SK-N-SH treated with all-trans-retinoic acid at 6 μM for 48 hours (cell line): ENCODE measurements around the gene CRMP1.

Source experiments
- ATAC-seq: fragments of 200-7000 bp; cut with Tn5 transposase; 3 replicates; pipeline ENCODE4 v1.9.1; 2020; ENCODE audit warnings: mild to moderate bottlenecking, moderate library complexity
- ARNTL ChIP-seq: fragments of 450-650 bp; formaldehyde crosslinking; IDR thresholded peaks from 2 replicates; pipeline ENCODE4 v1.5.0; 2020; ENCODE audit warnings: low read depth, mild to moderate bottlenecking, moderate library complexity, borderline replicate concordance
- BACH2 ChIP-seq: fragments of 250-450 bp; sonication (Bioruptor Pico); IDR thresholded peaks from 2 replicates; pipeline ENCODE4 v1.9.0; 2021; ENCODE audit warnings: mild to moderate bottlenecking, borderline replicate concordance
- CREB5 ChIP-seq: fragments of 250-450 bp; sonication (Bioruptor Pico); IDR thresholded peaks from 2 replicates; pipeline ENCODE4 v1.5.1; 2020; ENCODE audit warnings: low read depth, mild to moderate bottlenecking, moderate library complexity
- CSDC2 ChIP-seq: fragments of 250-450 bp; sonication (Bioruptor Pico); IDR thresholded peaks from 2 replicates; pipeline ENCODE4 v1.5.0; 2020; ENCODE audit warnings: mild to moderate bottlenecking, moderate library complexity
- CSRNP3 ChIP-seq: fragments of 250-450 bp; sonication (Bioruptor Pico); IDR thresholded peaks from 2 replicates; pipeline ENCODE4 v1.5.1; 2021; ENCODE audit warnings: mild to moderate bottlenecking, moderate library complexity
- ESRRG ChIP-seq: fragments of 250-450 bp; sonication (Bioruptor Pico); IDR thresholded peaks from 2 replicates; pipeline ENCODE4 v1.6.1; 2021; ENCODE audit warnings: mild to moderate bottlenecking
- GLIS3 ChIP-seq: fragments of 250-450 bp; sonication (Bioruptor Pico); IDR thresholded peaks from 2 replicates; pipeline ENCODE4 v1.5.0; 2020; ENCODE audit warnings: mild to moderate bottlenecking, moderate library complexity
- ISL1 ChIP-seq: fragments of 250-450 bp; sonication (Bioruptor Pico); IDR thresholded peaks from 2 replicates; pipeline ENCODE4 v2.1.2; 2022; ENCODE audit warnings: mild to moderate bottlenecking, moderate library complexity
- OSR1 ChIP-seq: fragments of 250-450 bp; sonication (Bioruptor Pico); IDR thresholded peaks from 2 replicates; pipeline ENCODE4 v1.8.0; 2022; ENCODE audit warnings: moderate library complexity, mild to moderate bottlenecking, inconsistent platforms
- PPARA ChIP-seq: fragments of 250-450 bp; sonication (Bioruptor Pico); IDR thresholded peaks from 2 replicates; pipeline ENCODE4 v1.5.0; 2020; ENCODE audit warnings: mild to moderate bottlenecking, borderline replicate concordance
- RARB ChIP-seq: fragments of 250-450 bp; sonication (Bioruptor Pico); IDR thresholded peaks from 2 replicates; pipeline ENCODE4 v1.8.0; 2021; ENCODE audit warnings: mild to moderate bottlenecking, moderate library complexity
- SNAI2 ChIP-seq: fragments of 250-450 bp; sonication (Bioruptor Pico); IDR thresholded peaks from 2 replicates; pipeline ENCODE4 v1.5.0; 2020; ENCODE audit warnings: mild to moderate bottlenecking, moderate library complexity
- TCF4 ChIP-seq: fragments of 250-450 bp; sonication (Bioruptor Pico); IDR thresholded peaks from 2 replicates; pipeline ENCODE4 v1.8.0; 2021; ENCODE audit warnings: mild to moderate bottlenecking, moderate library complexity, borderline replicate concordance
- ZC3H10 ChIP-seq: fragments of 250-450 bp; sonication (Bioruptor Pico); IDR thresholded peaks from 2 replicates; pipeline ENCODE4 v1.5.1; 2021; ENCODE audit warnings: mild to moderate bottlenecking, moderate library complexity
- ZFP3 ChIP-seq: fragments of 250-450 bp; sonication (Bioruptor Pico); IDR thresholded peaks from 2 replicates; pipeline ENCODE4 v1.5.0; 2020; ENCODE audit warnings: mild to moderate bottlenecking, moderate library complexity
- ZFP30 ChIP-seq: fragments of 450-650 bp; formaldehyde crosslinking; IDR thresholded peaks from 2 replicates; pipeline ENCODE4 v1.5.0; 2022; ENCODE audit warnings: mild to moderate bottlenecking, moderate library complexity
- ZNF565 ChIP-seq: fragments of 450-650 bp; formaldehyde crosslinking; conservative IDR thresholded peaks from 2 replicates; pipeline ENCODE4 v1.5.0; 2020; ENCODE audit warnings: low read depth, mild to moderate bottlenecking, moderate library complexity
- ZNF70 ChIP-seq: fragments of 450-650 bp; formaldehyde crosslinking; IDR thresholded peaks from 2 replicates; pipeline ENCODE4 v1.5.0; 2020; ENCODE audit warnings: mild to moderate bottlenecking, moderate library complexity
- ZNF8 ChIP-seq: fragments of 450-650 bp; formaldehyde crosslinking; IDR thresholded peaks from 2 replicates; pipeline ENCODE4 v1.5.0; 2020; ENCODE audit warnings: mild to moderate bottlenecking, moderate library complexity
- TF ChIP-seq, protein P1 (sequence below): fragments of 250-450 bp; sonication (Bioruptor Pico); IDR thresholded peaks from 2 replicates; pipeline ENCODE4 v1.8.0; 2020; ENCODE audit warnings: mild to moderate bottlenecking, moderate library complexity, borderline replicate concordance
- TF ChIP-seq, protein P2 (sequence below): fragments of 250-450 bp; sonication (Bioruptor Pico); IDR thresholded peaks from 2 replicates; pipeline ENCODE4 v1.8.0; 2021; ENCODE audit warnings: low read depth, mild to moderate bottlenecking, moderate library complexity, borderline replicate concordance
- TF ChIP-seq, protein P3 (sequence below): fragments of 250-450 bp; sonication (Bioruptor Pico); IDR thresholded peaks from 2 replicates; pipeline ENCODE4 v1.5.0; 2020; ENCODE audit warnings: mild to moderate bottlenecking, moderate library complexity

The CRMP1 gene

DNA sequence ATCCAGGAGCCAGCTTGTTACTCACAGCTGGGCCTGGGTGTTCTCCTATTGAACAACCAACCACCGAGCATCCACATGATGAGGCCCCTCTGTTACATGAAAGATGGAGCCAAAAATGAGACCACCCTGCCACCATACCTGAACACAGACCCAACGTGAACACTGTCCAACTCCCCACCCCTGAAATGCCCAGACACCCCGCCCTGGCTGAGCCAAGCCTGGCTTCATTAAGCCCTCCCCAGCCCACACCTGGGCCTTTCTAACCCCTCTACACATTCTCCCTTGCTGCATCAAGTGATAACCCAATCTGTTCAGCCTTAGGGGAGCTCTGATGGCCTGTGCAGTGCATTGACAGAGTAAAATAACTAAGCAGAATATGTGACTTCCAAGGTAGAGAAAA is 101.2 kb downstream of the CRMP1 start:
- TF ChIP-seq PPARA (no peak), TCF4 (CRISPR knock-in tag) (no peak)
- no peak for ATAC-seq

- ATAC-seq = no peak
Observed at GRCh38 chr4:5790546-5790857, 102.4 kb downstream of the CRMP1 start.

DNA sequence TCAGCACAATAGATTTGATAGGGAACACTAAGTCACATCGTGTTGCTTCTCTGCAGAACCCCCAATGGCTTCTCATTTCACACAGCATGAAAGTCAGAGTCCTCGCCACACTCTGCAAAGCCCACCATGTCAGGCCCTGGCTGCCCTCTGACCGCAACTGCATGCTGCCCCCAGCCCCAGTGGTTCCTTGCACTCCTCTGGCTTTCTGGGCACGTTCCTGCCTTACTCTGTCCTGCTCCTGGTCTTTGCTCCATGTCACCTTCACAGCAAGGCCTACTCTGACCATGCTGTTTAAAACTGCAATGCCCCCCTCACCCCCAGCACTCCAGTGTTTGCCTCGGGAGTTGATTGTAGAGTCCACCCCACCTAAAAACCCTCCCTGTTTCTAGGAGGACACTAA is 103.7 kb downstream of the CRMP1 start:
- TF ChIP-seq ISL1 (CRISPR knock-in tag) (no peak), ZFP3 (CRISPR knock-in tag) (no peak), SNAI2 (CRISPR knock-in tag) (no peak), GLIS3 (CRISPR knock-in tag) (no peak), CSRNP3 (no peak), CREB5 (CRISPR knock-in tag) (no peak), ESRRG (no peak), PPARA (no peak), CSDC2 (no peak), ZNF565 (CRISPR knock-in tag) (no peak), ARNTL (CRISPR knock-in tag) (no peak), RARB (CRISPR knock-in tag) (no peak), BACH2 (CRISPR knock-in tag) (no peak), TCF4 (CRISPR knock-in tag) (no peak), ZNF8 (CRISPR knock-in tag) (no peak)
- TF ChIP-seq, protein P1, sequence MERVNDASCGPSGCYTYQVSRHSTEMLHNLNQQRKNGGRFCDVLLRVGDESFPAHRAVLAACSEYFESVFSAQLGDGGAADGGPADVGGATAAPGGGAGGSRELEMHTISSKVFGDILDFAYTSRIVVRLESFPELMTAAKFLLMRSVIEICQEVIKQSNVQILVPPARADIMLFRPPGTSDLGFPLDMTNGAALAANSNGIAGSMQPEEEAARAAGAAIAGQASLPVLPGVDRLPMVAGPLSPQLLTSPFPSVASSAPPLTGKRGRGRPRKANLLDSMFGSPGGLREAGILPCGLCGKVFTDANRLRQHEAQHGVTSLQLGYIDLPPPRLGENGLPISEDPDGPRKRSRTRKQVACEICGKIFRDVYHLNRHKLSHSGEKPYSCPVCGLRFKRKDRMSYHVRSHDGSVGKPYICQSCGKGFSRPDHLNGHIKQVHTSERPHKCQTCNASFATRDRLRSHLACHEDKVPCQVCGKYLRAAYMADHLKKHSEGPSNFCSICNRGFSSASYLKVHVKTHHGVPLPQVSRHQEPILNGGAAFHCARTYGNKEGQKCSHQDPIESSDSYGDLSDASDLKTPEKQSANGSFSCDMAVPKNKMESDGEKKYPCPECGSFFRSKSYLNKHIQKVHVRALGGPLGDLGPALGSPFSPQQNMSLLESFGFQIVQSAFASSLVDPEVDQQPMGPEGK (CRISPR knock-in tag) = no peak
- TF ChIP-seq, all 23 proteins: peak for 0
- ATAC-seq = no peak

More at GRCh38 chr4:5790546-5790857, 102.4 kb downstream of the CRMP1 start:
- TF ChIP-seq, protein P2, sequence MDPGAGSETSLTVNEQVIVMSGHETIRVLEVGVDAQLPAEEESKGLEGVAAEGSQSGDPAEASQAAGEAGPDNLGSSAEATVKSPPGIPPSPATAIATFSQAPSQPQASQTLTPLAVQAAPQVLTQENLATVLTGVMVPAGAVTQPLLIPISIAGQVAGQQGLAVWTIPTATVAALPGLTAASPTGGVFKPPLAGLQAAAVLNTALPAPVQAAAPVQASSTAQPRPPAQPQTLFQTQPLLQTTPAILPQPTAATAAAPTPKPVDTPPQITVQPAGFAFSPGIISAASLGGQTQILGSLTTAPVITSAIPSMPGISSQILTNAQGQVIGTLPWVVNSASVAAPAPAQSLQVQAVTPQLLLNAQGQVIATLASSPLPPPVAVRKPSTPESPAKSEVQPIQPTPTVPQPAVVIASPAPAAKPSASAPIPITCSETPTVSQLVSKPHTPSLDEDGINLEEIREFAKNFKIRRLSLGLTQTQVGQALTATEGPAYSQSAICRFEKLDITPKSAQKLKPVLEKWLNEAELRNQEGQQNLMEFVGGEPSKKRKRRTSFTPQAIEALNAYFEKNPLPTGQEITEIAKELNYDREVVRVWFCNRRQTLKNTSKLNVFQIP (CRISPR knock-in tag) = no peak
- TF ChIP-seq, protein P1 (CRISPR knock-in tag) = no peak
- TF ChIP-seq SNAI2 (CRISPR knock-in tag) = no peak

DNA sequence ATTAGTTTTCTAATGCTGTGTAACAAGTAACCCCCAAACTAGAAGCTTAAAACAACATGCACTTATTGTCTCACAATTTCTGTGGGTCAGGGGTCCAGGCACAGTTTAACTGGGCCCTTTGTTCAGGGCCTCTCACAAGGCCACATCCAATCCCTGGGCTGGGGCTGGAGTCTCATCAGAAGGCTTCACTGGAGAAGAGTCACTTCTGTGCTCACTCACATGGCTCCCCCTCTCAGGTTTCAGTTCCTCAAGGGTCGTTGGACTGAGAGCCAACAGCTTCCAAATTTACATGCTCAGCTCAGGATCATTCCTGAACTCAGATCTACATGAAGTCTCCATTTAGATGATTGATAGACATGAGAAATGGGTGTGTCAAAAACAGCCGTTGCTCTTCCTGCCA is 104.7 kb downstream of the CRMP1 start:
- ATAC-seq = no peak
- TF ChIP-seq ZNF8 (CRISPR knock-in tag) (no peak), OSR1 (CRISPR knock-in tag) (no peak), TCF4 (CRISPR knock-in tag) (no peak), ZFP30 (CRISPR knock-in tag) (no peak), ZFP3 (CRISPR knock-in tag) (no peak), GLIS3 (CRISPR knock-in tag) (no peak), ZNF70 (no peak), ZC3H10 (CRISPR knock-in tag) (no peak), BACH2 (CRISPR knock-in tag) (no peak)
- TF ChIP-seq, protein P2 (CRISPR knock-in tag) = no peak
- TF ChIP-seq, protein P3, sequence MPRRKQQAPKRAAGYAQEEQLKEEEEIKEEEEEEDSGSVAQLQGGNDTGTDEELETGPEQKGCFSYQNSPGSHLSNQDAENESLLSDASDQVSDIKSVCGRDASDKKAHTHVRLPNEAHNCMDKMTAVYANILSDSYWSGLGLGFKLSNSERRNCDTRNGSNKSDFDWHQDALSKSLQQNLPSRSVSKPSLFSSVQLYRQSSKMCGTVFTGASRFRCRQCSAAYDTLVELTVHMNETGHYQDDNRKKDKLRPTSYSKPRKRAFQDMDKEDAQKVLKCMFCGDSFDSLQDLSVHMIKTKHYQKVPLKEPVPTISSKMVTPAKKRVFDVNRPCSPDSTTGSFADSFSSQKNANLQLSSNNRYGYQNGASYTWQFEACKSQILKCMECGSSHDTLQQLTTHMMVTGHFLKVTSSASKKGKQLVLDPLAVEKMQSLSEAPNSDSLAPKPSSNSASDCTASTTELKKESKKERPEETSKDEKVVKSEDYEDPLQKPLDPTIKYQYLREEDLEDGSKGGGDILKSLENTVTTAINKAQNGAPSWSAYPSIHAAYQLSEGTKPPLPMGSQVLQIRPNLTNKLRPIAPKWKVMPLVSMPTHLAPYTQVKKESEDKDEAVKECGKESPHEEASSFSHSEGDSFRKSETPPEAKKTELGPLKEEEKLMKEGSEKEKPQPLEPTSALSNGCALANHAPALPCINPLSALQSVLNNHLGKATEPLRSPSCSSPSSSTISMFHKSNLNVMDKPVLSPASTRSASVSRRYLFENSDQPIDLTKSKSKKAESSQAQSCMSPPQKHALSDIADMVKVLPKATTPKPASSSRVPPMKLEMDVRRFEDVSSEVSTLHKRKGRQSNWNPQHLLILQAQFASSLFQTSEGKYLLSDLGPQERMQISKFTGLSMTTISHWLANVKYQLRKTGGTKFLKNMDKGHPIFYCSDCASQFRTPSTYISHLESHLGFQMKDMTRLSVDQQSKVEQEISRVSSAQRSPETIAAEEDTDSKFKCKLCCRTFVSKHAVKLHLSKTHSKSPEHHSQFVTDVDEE = no peak
